ENCODE measurements around the gene ANKRD6.

GRCh38 chr6:89602166-89602565, 169.2 kb downstream of the ANKRD6 start:
- no peak for TF ChIP-seq FOS (IDR thresholded peaks at IDR 0.05; ENCODE audit: borderline replicate concordance, insufficient read depth, low read length)
- no peak for TF ChIP-seq POLR2AphosphoS5 (IDR thresholded peaks at IDR 0.05; ENCODE audit: insufficient read depth, low read depth, low read length)
- no peak for TF ChIP-seq CTCF (IDR thresholded peaks at IDR 0.05; ENCODE audit: extremely low read depth in 1 of 2, insufficient read depth in 1 of 2, low read depth in 1 of 2, low read length in 2 of 2)
